Left lobe of liver (tissue), 2 donors: Measurements from ENCODE around the gene RFXAP. TPM values are rescaled to one million over a fixed set of nuclear protein-coding genes. Genes with fewer than 3 reads are reported as not detected.

ENCODE experiments used
- ATAC-seq: fragments of 200-7000 bp; cut with Tn5 transposase; one replicate; pipeline ENCODE4 v1.9.1; 2020; ENCODE audit warnings: mild to moderate bottlenecking, moderate library complexity
- DNase-seq: peaks from one replicate; pipeline ENCODE4 v3.0.0-alpha.2; 2020; ENCODE audit warnings: low spot score
- total RNA-seq: library from RNA; stranded (reverse); gene quantifications from one replicate; pipeline ENCODE4 v1.2.1, GENCODE V29; 2021
- donor health status: DM: no; HTN: no; CAD: no; lungs with moderate emphysema.
- donor health status: DM: no; HTN: yes; CAD: no.

The RFXAP gene
- total RNA-seq, 1 donor from 2014 or later: 0.75 TPM

- DNase-seq: no peak
- no peak for ATAC-seq
Measured at GRCh38 chr13:36862722-36863121, 43.7 kb downstream of the RFXAP start.

DNA sequence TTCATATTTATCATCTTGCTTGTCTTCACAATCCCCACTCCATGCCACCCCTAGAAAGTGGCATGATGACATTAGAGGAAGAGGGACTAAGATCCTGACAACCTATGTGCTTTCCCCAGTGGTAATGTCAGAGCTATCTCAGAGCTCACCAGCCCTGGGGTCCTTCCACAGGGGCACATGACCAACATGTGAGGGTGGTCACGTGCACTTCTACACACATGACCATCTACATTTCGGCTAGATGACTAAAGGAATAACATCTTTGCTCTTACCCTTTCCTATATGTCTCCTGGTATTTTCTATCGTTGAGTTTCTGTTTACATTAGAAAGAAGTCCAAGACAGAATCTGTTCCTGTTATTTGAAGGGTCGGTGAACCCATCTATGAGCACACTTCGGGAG lies 46.2 kb downstream of the RFXAP start:
- DNase-seq (no peak), ATAC-seq (no peak)

GRCh38 chr13:36866232-36866631 lies 47.2 kb downstream of the RFXAP start:
- ATAC-seq (no peak), DNase-seq (no peak)

- ATAC-seq: no peak
Measured at GRCh38 chr13:36870050-36870692, 51.1 kb downstream of the RFXAP start.

GRCh38 chr13:36872621-36873020 lies 53.6 kb downstream of the RFXAP start:
- ATAC-seq: no peak
- DNase-seq: no peak

More at GRCh38 chr13:36870050-36870692, 51.1 kb downstream of the RFXAP start:
- DNase-seq: no peak

DNA sequence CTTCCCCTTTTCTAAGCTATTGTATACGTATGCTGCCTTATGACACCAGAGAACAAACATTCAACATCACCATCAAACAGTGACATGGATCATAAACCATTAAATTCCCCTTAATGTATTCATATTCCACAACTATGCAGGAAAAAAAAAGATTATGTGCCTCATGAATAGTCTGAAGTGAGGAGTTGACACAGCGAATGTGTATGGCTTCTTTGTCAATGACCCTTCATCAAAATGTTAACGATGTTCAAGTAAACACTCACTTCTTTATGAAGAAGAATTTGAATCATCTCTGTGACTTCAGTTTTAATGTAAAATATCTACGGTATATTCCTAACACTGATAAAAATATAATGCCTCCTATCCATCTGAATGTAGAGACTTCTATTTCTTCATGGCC lies 56.4 kb downstream of the RFXAP start:
- no peak for DNase-seq
- no peak for ATAC-seq

DNA sequence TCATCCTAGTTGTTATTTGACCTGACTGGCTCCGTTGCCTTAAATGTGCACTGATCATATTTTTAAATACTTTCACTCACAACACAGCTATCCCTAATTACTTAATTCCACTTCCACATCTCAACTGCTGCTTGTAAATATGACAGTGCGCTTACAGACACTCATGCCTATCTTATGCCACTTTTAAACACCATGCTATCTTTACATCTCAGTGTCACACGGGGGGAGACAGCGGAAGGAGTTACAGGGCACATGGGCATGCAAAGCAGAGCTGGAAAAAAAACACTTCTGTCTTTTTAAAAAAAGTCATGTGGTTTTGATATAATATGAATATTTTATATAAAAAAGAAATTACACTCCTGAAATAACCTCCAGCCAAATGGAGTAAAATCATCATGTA lies 56.9 kb downstream of the RFXAP start:
- DNase-seq (no peak), ATAC-seq (no peak)

Other genes with a start within 250 kb of the RFXAP start
- gene SERTM1, start 145.2 kb upstream of the RFXAP start, total RNA-seq: not detected
- gene SMAD9, start 101.0 kb downstream of the RFXAP start, total RNA-seq: 0.70 TPM
- 22.5 TPM for gene ALG5, start 180.1 kb downstream of the RFXAP start, total RNA-seq
- gene EXOSC8, start 181.6 kb downstream of the RFXAP start, total RNA-seq: 10.2 TPM
- 15.1 TPM for gene SUPT20H, start 240.5 kb downstream of the RFXAP start, total RNA-seq